Medulla oblongata (tissue), 1 donor: ENCODE data around the gene TLE6.
"Not testable (repeated sequence)": the region's sequence is repeated elsewhere in the genome, so short reads cannot be mapped to it uniquely, and the experiment has no call there.

Source experiments
- DNase-seq: peaks from one replicate; pipeline ENCODE4 v3.0.0-alpha.2; 2015; ENCODE audit errors: extremely low spot score

TLE6 gene

DNA sequence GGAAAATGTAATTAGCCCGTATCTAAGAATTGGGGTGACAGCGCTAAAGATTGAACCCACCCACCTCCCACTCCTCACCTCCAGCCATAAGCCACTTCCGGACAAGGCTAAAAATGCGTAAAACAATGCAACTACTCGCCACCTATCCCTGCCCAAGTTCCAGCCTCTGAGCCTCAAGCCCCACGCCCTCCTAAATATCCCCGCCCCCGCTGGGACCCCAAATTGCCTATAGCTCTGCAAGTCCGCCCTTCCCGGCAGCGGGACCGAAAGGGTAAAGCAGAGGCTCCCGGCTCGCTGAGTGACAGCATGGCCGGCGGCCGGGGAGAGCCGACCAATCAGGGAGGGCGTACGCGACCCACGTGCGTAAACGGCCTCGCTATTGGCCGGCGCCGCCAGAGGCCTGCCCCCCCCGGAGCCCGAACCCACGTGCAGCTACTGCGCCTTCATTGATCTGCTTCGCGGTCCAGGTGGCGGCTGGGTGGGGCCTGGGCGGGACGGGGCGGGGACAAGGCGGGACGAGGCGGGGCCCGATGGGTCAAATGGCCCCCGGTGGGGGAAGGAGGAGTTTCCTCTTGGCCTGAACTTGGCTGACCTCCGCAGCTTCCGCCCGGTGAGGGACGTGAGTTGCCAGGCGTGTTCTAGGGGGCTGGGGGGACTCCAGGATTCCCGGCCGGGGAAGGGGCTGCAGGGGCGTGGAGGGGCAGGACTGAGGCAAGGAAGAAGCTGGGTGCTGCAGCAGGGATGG lies at the start of gene TLE6:
TSS of gene TLE6 (plus strand) at position 564 of the 745 bp plus-strand sequence. CDS start 670 bp downstream, outside the sequence.
- peak; percentile 93 for DNase-seq

DNA sequence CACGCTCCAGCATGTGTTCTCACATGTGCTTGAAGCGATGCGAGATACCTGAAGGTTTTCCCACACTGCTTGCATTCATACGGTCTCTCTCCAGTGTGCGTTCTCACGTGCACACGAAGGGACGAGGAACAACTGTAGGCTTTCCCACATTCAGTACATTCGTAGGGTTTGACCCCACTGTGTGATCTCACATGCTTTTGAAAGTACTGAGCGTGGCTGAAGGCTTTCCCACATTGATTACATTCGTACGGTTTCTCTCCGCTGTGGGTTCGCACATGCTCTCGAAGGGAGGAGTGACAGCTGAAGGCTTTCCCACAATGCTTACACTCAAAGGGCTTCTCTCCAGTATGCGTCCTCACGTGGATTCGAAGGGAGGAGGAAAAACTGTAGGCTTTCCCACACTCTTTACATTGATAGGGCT lies 43.9 kb upstream of the TLE6 start:
- no peak for DNase-seq

DNA sequence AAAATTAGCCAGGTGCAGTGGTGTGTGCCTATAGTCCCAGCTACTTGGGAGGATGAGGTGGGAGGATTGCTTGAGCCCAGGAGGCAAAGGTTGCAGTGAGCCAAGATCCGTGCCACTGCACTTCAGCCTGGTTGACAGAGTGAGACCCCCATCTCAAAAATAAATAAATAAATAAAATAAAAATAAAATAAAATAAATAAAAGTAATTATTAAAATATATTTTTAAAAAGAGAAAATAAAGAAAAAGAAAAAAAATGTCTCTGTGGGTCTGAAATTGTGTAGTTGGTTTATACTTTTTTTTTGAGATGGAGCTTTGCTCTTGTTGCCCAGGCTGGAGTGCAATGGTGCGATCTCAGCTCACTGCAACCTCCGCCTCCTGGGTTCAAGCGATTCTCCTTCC lies 41.5 kb upstream of the TLE6 start:
- not testable (repeated sequence) for DNase-seq

DNA sequence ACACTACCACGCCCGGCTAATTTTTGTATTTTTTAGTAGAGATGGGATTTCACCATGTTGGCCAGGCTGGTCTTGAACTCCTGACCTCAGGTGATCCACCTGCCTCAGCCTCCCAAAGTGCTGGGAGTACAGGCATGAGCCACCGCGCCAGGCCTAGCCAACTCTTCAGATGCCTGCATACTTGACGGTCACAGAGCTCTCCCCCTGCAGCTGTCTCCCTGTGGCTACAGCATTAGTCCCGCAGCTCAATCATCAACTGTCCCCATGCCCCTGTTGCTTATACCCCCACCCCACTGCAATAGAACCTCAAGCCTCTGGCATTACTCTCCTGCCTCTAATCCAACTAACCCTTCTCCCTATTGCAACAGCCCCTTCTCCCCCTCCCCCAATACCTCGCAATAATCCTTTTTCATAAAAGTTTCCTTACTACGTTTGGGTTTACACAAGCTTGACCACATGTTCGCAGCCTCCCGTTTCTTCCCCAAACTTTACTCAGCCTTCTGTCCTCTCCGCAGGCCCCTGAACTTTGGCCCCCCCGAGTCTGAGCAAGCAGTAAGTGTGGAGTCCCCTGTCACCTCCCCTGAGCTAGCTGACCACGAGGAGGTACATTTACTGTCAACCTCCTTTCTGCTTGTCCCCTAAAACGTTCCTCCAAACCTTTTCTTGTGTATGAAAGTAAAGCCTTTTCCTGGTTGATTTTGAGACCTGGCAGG lies 34.3 kb upstream of the TLE6 start:
- no peak for DNase-seq

DNA sequence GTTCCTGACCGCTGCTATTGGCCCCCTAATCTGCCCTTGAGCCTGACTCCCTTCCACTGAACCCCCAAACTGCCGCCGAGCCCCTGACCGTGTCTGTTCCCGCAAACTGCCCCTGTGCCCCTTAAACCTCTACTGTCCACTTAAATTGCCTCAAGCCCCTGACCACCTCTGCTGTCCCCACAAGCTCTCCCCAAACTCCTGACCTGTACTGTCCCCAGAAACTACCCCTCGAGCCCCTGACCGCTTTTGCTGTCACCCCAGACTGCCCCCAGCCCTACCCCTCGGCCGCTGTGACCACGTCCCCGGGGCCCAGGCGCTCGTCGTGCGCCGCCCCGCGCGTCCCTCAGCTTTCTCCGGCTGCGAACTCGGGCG lies 33.0 kb upstream of the TLE6 start:
- DNase-seq: no peak

DNA sequence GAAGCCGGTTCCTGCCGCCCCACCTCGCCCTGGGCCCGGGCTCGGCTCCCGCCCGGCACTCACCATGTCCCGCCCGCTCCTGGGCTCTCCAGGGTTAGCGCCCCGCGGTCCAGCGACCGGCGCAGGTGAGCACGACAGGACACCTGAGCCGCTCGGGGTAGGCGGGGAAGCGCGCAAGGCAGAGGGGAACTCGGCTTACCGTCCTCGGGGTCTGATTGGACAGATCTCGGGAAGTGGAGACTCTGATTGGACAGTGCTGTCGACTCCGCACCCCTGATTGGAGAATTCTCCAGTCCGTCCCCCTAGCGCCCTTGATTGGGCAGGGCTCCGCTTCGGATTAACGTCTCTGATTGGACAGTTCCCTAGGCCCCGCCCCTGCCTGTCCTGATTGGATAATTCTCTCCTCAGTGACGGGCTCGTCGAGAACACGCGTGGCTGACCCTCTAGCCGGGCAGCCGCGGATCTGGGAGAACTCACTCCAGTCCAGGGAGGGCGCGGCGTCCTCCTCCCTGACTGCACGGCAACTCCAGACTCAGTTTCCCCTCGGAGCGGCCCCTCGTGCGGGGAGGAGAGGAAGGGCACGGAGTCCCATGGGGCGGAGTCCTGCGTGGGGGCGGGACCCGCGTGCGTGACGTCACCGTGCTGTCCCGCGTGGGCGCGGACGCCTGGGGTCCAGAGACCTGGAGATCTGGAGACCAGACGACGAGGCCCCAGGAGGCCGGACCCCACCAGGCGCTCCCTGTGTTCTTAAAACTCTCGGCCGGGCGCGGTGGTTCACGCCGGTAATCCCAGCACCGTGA lies 32.4 kb upstream of the TLE6 start, which contains the start of gene ZNF77:
TSS of gene ZNF77 (minus strand) at position 197 of the 800 bp plus-strand sequence. CDS start at position 66, 131 bp downstream.
- peak; percentile 99 for DNase-seq

DNA sequence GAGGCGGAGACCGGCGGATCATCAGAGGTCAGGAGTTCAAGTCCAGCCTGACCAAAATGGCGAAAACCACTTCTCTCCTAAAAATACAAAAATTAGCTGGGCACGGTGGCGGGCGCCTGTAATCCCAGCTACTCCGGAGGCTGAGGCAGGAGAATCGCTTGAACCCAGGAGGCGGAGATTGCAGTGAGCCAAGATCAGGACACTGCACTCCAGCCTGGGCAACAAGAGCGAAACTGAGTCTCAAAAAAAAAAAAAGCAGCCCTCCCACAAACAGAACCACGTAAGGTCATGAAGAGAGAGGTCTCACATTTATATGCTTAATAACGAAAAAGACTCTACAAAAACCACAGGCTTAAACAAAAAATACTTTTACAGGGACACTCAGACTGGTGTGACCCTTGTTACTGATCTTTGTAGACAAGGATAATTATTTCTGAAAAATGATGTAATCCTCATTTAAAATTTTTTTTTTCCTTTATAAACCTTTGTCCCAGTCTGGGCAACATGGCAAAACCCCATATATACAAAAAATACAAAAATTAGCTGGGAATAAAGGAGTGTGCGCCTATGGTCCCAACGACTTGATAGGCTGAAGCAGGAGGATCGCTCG lies 31.7 kb upstream of the TLE6 start:
- no peak for DNase-seq

DNA sequence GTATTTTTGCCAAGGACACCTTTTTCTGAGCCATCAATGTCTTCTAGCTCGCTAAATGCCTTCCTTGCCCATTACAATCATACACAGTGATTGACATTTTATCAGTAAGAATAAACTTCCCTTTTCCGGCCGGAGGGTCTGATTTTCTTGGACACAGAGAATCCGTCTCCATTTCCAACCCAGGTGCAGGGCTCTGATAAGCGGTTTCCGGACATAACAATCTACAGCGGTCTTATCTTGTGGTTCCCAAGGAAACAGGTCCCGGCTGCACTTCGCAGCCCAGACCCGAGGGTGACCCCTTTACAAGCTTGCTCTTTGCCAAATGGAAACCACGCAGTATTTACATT lies 27.5 kb upstream of the TLE6 start:
- no peak for DNase-seq

DNA sequence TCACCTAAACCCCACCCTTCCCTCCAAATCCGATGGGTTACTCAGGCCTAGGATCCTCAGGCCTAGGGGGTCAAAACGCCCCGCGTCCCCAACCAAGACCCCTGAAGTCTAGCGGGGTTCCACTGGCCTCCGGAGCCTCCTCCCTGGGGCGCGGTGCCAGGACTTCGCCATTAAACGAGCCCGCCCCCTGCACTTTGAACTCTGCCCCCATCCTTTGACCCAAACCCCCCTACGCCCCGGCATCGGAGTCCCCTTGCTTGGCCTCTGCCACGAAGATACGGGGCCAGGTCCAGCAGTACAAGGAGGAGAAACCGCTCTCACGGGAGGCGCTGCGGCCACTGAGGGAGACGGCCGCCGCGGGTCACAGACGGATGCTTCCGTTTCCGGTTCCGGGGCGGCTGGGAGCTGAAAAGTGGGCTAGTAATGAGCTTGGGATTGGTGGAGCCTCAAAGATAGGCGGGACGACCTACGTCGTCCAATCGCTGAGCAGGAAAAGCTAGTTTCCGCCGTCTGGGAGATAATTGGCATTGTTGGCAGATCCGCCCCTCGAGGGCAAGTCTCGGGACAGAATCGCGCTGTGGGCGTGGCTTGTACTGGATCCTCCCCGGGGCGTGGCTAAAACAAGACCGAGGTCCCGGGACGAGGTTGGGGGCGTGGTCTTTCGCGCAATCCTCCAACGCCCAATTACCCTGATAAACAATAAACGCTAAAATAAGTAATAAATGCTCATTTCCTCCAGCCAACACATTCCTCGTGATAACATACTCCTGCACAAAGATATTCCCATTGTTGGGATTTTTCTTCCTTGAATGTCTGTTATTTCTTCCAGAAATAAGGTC lies 26.9 kb upstream of the TLE6 start:
- DNase-seq: peak; percentile 100

DNA sequence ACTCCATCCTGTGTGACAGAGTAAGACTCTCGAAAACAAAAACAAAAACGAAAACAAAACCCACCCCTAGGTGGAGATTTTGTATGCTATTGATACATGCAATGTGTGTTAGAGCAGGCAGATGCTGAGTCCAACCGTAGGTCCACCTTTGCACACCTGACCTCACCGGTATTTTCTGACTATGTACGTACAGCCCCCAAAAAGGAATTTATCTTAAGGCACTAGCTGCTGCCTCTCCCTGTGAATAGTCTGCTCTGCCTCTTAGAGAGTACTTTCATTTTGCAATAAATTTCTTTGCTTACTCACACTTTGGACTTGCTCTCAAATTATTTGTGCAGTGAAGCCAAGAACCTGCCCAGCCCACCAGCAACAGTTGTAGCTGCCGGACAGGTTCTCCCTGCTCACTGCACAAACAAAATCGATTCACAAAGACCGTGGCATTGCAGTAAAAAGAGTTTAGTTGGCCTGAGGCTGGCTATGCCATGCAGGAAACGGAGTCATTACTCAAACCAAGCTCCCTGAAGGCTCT lies 24.3 kb upstream of the TLE6 start:
- no peak for DNase-seq

DNA sequence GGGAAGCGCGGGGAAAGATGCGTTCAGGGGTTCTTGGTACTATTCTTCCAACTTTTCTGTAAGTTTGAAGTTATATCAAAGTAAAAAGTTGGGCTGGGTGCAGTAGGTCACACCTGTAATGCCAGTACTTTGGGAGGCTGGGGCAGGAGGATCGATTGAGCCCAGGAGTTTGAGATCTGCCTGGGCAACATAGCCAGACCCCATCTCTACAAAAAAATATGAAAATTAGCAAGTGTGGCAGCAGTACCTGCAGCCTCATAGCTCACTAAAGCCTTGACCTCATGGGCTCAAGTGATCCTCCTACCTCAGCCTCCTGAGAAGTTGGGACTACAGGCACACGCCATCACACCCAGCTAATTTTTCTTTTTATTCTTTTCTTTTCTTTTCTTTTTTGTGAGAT lies 20.2 kb upstream of the TLE6 start:
- no peak for DNase-seq

DNA sequence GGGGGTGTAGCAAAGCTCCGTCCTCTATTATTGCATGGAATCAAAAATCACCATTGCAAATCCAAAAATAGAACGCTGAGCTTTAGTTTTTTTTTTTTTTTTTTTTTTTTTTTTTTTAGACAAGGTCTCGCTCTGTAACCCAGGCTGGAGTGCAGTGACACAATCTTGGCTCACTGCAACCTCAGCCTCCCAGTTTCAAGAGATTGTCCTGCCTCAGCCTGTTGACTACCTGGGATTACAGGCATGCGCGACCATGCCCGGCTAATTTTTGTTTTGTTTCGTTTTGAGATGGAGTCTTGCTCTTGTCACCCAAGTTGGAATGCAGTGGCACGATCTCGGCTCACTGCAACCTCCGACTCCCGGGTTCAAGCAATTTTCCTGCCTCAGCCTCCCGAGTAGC lies 17.2 kb upstream of the TLE6 start:
- DNase-seq: no peak

DNA sequence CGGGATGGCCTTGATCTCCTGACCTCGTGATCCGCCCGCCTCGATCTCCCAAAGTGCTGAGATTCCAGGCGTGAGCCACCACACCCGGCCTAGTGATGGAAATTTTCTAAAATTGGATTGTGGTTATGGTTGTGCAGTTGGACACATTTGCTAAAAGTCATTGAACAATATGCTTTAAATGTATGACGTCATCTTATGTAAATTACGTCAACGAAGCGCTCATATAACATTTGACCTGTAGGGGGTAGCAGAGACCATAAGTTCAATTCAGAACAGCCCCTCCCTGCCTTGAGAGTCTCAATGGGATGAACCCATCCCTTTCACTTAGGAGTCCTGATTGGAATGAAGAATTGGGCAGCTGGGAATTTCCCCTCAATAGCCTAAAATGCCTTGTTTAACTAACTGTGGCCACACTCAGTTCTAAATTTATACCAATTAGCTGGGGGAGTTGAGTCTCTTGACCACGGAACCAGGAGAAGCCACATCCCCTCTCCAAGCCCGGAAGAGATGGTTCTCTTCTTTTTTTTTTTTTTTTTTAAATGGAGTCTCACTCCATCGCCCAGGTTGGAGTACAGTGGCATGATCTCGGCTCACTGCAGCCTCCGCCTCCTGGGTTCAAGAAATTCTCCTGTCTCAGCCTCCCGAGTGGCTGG lies 15.2 kb upstream of the TLE6 start:
- peak; percentile 88 for DNase-seq

DNA sequence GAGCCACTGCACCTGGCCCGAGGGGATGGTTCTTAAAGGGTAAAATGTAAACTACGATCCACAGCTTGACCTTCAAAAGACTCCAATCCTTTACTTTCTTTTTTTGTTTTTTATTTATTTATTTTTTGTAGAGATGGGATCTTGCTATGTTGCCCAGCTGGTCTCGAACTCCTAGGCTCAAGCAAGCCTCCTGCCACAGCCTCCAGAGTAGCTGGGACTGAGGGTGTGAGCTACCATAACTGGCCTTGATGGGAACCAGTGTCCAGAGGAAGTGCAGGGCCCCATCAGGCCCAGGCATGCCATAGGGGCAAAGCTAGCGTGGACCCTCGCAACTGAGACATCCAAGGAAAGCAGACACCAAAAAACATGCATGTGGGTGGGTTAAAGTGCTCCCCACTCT lies 14.2 kb upstream of the TLE6 start:
- DNase-seq: no peak

DNA sequence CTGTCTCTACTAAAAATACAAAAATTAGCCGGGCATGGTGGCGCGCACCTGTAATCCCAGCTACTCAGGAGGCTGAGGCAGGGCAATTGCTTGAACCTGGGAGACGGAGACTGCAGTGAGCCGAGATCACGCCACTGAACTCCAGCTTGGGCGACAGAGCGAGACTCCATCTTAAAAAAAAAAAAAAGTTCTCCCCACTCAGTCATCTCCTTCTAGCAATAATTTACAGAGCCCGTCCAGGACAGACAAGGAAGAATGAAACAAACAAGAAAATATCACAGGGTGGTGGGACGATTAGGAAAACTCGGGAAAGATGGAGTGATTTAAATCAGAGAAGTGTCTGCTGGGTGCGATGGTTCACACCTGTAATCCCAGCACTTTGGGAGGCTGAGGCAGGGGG lies 13.7 kb upstream of the TLE6 start:
- not testable (repeated sequence) for DNase-seq

DNA sequence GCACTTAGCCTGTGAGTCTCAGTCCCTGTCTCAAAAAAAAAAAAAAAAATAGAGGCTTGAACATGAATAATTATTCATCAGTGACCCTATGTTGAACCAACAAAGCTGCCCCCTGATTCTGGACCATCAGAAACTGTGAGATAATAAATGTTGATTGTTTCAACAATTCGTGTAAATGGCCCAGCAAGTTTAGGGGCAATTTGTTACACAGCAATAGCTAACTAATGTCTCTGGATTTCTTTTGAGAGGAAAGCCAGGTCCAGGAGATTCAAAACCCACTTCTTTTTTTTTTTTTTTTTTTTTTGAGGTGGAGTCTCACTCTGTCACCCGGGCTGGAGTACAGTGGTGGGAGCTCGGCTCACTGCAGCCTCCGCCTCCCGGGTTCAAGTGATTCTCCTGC lies 12.5 kb upstream of the TLE6 start:
- no peak for DNase-seq

DNA sequence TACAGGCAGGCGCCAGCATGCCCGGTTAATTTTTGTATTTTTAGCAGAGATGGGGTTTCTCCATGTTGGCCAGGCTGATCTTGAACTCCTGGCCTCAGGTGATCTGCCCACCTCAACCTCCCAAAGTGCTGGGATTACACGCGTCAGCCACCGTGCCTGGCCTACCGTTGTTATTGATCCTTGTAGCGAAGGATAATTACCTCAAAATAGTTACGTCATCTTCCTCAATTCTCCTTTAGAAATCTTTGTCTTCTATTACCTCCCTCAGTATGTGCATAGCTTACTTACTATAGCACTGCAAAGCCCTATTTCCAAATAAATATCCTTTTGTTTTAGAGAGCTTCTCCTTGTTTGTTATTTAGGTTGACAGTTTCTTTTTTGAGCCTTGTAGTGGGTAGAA lies 9.4 kb upstream of the TLE6 start:
- DNase-seq: no peak

DNA sequence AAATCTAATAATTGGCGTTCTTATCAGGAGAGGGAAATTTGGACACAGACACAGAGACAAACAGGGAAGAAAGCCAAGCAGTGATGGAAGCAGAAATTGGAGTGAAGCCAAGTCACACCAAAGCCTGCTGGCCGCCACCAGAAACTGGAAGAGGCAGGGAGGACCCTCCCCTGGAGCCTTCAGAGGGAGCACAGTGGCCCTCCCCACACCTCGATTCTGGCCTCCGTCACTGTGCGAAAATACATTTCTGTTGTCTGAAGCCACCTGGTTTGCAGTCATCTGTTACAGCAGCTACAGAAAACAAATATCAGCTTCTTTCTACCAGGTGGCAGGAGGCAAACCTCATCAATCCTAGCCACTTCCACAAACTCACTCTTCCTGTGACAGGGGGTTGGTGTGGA lies 8.3 kb upstream of the TLE6 start:
- DNase-seq: no peak

DNA sequence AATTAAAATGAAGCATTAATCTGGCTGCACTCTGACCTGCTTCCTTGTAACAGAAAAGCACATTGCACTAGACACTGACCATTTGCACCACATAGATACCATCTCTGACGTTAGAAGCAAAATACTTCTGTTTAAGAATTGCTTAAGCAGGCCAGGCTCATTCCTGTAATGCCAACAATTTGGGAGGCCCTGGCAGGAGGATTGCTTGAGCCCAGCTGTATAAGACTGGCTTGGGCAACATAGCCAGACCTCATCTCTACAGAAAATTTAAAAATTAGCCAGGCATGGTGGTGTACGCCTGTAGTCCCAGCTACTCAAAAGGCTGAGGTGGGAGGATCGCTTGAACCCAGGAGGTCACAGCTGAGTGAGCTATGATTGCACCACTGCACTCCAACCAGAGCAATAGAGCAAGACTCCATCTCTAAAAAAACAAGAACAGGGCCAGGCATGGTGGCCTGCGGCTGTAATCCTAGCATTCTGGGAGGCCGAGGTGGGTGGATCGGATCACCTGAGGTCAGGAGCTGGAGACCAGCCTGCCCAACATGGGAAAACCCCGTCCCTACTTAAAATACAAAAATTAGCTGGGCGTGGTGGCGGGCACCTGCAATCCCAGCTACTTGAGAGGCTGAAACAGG lies 7.0 kb upstream of the TLE6 start:
- DNase-seq: no peak

DNA sequence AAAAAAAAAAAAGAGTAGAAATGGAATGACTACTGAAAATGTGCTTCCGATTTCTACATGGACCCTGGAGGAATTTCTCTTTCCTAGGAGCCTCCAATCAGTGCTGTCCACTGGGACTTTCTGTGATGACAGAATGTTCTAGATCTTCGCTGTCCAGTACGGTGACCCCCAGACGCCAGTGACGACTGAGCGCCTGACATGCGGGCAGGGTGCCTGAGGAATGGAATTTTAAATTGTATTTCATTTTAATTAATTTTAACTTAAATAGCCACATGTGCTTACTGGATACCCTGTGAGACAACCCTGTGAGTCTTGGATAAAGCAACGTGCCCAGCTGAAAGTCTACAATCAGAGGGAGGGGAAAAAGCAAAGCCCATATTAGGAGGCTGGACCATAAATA lies 4.1 kb upstream of the TLE6 start:
- DNase-seq: no peak
